Lower lobe of right lung (tissue), 2 donors: ENCODE measurements around the gene PBRM1. TPM values are rescaled to one million over a fixed set of nuclear protein-coding genes. Genes with fewer than 3 reads are reported as not detected.

ENCODE experiments used
- ATAC-seq, 2 donors: fragments of 200-7000 bp; cut with Tn5 transposase; one replicate each; pipeline ENCODE4 v1.9.1; 2020 to 2022; ENCODE audit warnings: mild to moderate bottlenecking in 2 of 2, moderate library complexity in 2 of 2
- DNase-seq: peaks from one replicate; pipeline ENCODE4 v3.0.0-alpha.2; 2020
- H3K27ac ChIP-seq: fragments of 200-600 bp; one replicate; pipeline ENCODE4 v1.8.0; 2022
- H3K27me3 ChIP-seq: fragments of 200-600 bp; one replicate; pipeline ENCODE4 v1.8.0; 2022; ENCODE audit warnings: low read depth
- H3K36me3 ChIP-seq: fragments of 200-600 bp; one replicate; pipeline ENCODE4 v1.8.0; 2022; ENCODE audit warnings: mild to moderate bottlenecking
- H3K4me1 ChIP-seq: fragments of 200-600 bp; one replicate; pipeline ENCODE4 v1.8.0; 2022
- H3K4me3 ChIP-seq: fragments of 200-600 bp; one replicate; pipeline ENCODE4 v1.8.0; 2022; ENCODE audit warnings: mild to moderate bottlenecking
- H3K9me3 ChIP-seq: fragments of 200-600 bp; one replicate; pipeline ENCODE4 v1.8.0; 2022
- CTCF ChIP-seq: fragments of 200-600 bp; IDR thresholded peaks from one replicate; pipeline ENCODE4 v1.8.0; 2022; ENCODE audit warnings: antibody characterized with exemption, mild to moderate bottlenecking
- intact Hi-C: fragments of 100-400 bp; cut with DNase I; formaldehyde crosslinking; loops from one replicate; pipeline ENCODE4 v1.11.0; 2022
- total RNA-seq: library from RNA; stranded (reverse); fragmentation: NEBNext Ultra II Directional; extraction: Animal tissue kit (Norgen Biotek cat#: 25700); gene quantifications from one replicate; pipeline ENCODE4 v1.2.1, GENCODE V29; 2021
- donor health status: DM: no; HTN: yes; CAD: no; lungs with severe emphysema.

PBRM1 gene
- total RNA-seq, 1 donor from 2014 or later: 88.3 TPM

- TF ChIP-seq CTCF: no peak
- Histone ChIP-seq H3K4me3 (no peak overlapping the region), H3K4me1 (peaks cover 15% of the 10 kb centered on the region), H3K9me3 (no peaks in the 10 kb centered on the region), H3K27ac (no peak overlapping the region), H3K27me3 (no peaks in the 10 kb centered on the region), H3K36me3 (peaks cover 25% of the 10 kb centered on the region)
- no peak for DNase-seq
- intact Hi-C loops: no loop called here
- ATAC-seq: no peak
Measured at GRCh38 chr3:52502808-52503350, 182.8 kb downstream of the PBRM1 start.

DNA sequence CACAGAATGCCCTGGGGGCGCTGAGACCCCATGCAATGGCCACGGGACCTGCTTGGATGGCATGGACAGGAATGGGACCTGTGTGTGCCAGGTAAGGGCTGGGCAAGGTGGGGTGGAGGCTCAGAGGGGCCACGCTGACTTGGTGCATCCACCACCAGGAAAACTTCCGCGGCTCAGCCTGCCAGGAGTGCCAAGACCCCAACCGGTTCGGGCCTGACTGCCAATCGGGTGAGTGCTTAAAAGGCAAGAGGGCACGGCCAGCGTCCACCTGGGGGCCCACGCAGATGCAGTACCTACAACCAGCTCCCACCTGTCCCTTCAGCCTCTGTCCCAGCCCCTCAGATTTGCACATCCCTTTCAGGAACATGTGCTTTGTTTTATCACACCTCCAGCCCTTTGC is 183.7 kb downstream of the PBRM1 start:
- ATAC-seq (no peak), DNase-seq (no peak)
- intact Hi-C loops: no loop called here
- Histone ChIP-seq H3K4me1 (peaks cover 20% of the 10 kb centered on the region), H3K27me3 (no peaks in the 10 kb centered on the region), H3K9me3 (no peaks in the 10 kb centered on the region), H3K27ac (no peak overlapping the region), H3K36me3 (peaks cover 22% of the 10 kb centered on the region), H3K4me3 (no peak overlapping the region)
- TF ChIP-seq CTCF: no peak

DNA sequence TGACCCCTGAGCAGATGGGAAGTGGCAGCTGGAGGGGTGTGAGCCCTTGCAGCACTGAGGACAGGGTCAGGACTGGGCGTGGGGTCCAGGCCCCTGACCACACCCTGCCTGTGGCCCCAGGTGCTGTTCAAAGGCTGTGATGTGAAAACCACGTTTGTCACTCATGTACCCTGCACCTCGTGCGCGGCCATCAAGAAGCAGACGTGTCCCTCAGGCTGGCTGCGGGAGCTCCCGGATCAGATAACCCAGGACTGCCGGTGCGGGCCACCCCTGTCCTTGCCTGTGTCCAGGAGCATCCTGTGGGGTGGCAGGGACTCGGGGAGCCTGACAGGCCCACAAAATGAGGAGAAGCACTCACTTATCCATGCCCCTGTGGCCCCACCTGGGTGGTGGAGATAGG is 184.7 kb downstream of the PBRM1 start:
- intact Hi-C loops: no loop called here
- Histone ChIP-seq H3K36me3 (peaks cover 15% of the 10 kb centered on the region), H3K4me3 (no peak overlapping the region), H3K27ac (no peak overlapping the region), H3K27me3 (no peaks in the 10 kb centered on the region), H3K9me3 (no peaks in the 10 kb centered on the region), H3K4me1 (peaks cover 28% of the 10 kb centered on the region)
- ATAC-seq (no peak), DNase-seq (no peak)
- TF ChIP-seq CTCF: no peak

GRCh38 chr3:52498137-52499054 is 187.3 kb downstream of the PBRM1 start:
- TF ChIP-seq CTCF: no peak
- Histone ChIP-seq H3K4me3 (no peak overlapping the region), H3K27ac (no peak overlapping the region), H3K36me3 (no peaks in the 10 kb centered on the region), H3K9me3 (no peaks in the 10 kb centered on the region), H3K4me1 (peaks cover 54% of the 10 kb centered on the region), H3K27me3 (no peaks in the 10 kb centered on the region)
- DNase-seq (peak; percentile 80), ATAC-seq (peak; percentile 46 to 74)
- intact Hi-C loops: no loop called here

DNA sequence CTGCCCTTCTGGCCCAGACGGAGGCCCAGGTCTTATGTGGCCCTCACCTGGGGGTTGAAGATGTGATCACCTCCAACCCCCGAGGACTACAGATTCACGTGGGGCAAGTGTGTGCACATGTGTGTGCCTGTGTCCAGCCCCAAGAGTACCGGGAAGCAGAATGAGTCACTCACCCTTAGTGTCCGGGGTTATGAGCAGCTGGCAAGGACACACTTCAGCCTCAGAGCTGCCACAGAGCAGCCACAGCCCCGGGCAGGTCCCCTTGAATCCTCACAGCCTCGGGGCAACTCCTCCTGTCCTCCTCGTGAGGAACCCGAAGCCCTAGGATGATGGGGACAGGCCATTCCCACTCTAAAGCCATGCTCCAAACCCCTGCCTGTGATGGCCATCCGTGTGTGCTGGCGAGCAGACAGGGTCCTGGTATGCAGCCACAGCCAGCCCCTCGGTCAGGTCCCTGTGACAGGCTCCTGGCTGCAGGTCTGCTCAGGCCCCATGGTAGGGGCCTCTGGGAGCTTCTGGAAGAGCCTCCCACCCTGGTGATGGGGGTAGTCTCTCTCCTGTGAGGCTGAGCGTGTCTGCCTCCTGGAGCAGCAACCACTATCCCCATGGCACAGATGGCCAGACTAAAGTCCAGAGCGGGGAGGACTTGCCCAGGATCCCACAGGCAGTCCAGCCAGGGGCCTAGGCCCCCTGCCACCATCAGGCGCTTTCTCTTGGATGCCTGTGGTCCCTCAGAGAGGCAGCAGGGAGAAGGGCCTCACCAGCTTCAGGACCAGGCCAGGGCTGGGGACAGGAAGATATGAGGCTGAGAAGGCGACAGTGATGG is 189.7 kb downstream of the PBRM1 start:
- peaks cover 23% of the 10 kb centered on the region for H3K36me3 ChIP-seq
- no peaks in the 10 kb centered on the region for H3K9me3 ChIP-seq
- peak; percentile 58 to 60 for ATAC-seq
- peaks cover 76% of the 10 kb centered on the region for H3K4me1 ChIP-seq
- H3K27me3 ChIP-seq: no peaks in the 10 kb centered on the region
- no peak for TF ChIP-seq CTCF
- DNase-seq: no peak
- intact Hi-C loops: no loop called here
- peak overlapping the region; percentile 76 for H3K27ac ChIP-seq
- peak overlapping the region; percentile 56 for H3K4me3 ChIP-seq
